Measurements from ENCODE around the gene S100A8.

S100A8 gene

GRCh38 chr1:153395776-153396175 is 4.9 kb upstream of the S100A8 start:
- no peak for FAIRE-seq
- DNase-seq (ENCODE audit: insufficient read length, low spot score) = no peak
- TF ChIP-seq CTCF (IDR thresholded peaks at IDR 0.05; ENCODE audit: insufficient read depth, missing control alignments) = no peak

DNA sequence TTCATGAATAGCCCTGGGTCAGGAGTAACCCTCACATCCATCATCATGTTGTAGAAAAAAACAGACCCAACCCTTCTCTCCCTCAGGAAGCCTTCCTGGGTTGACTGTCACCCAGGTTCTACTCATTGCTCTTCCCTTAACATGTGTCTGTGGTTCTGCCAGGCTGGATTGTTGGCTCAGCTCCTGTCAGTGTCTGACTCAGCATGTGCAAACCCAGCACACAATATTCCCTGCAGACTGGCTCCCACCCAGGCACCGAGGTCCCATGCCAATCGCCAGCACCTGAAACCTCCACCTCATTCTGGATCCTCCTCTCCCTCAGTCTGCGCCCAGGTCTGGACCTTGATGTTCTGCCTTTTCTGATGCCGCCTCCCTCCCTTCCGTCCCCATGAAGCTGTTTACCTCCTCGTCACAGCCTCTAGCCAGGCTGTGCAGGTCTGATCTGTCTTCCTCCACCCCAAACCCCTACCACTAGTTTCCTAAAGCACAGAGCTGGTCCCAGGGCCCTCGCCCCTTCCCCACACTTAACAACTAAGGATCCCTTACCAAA is 4.3 kb upstream of the S100A8 start:
- FAIRE-seq (no peak), DNase-seq (ENCODE audit: insufficient read length, low spot score) (no peak)
- TF ChIP-seq CTCF (IDR thresholded peaks at IDR 0.05; ENCODE audit: insufficient read depth, missing control alignments) = no peak

DNA sequence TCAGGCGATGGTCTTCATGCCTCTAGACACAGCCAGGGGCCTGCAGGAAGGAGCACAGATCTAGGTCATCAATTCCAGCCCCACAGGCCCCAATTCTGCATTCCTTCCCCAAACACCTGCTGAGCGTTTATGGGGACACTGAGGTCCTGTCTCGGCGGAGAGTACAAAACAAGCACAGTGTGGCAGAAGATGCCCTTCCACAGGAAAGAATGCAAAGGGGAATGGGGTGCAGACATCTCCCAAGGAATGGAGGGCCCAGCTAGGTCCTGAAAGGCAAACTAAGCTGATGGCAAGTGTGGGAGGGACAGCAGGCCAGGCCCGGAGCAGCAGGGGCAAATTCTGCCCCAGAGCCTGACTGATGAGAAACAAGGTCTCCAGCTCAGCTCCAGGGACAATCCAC is 3.5 kb upstream of the S100A8 start:
- FAIRE-seq (no peak), DNase-seq (ENCODE audit: insufficient read length, low spot score) (no peak)
- TF ChIP-seq CTCF (IDR thresholded peaks at IDR 0.05; ENCODE audit: insufficient read depth, missing control alignments) = no peak

DNA sequence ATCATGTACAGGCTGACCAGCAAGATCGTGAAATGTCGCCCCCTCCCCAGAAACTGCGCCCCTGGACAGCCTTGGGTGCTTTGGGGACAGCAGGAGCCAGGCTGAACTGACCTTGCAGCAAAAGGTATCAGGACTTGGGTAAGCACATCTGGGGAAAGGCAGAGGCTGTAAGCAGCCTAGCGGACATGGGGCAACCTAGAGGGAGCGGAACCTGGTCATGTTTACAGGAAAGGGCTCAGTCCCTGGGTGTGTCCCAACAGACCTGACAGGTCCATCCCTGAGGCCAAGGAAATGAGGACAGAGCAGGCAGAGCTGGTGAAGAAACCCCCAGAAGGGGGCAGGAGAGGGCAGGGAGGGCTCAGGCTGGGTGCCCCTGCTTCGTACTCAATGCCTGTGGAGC is 3.1 kb upstream of the S100A8 start:
- FAIRE-seq (no peak), DNase-seq (ENCODE audit: insufficient read length, low spot score) (no peak)
- TF ChIP-seq CTCF (IDR thresholded peaks at IDR 0.05; ENCODE audit: insufficient read depth, missing control alignments) = no peak

- no peak for TF ChIP-seq CTCF (IDR thresholded peaks at IDR 0.05; ENCODE audit: insufficient read depth, missing control alignments)
- FAIRE-seq = no peak
- no peak for DNase-seq (ENCODE audit: insufficient read length, low spot score)
These were observed 1.9 kb upstream of the S100A8 start for GRCh38 chr1:153392822-153393221.

GRCh38 chr1:153392258-153392657 is 1.4 kb upstream of the S100A8 start:
- no peak for TF ChIP-seq CTCF (IDR thresholded peaks at IDR 0.05; ENCODE audit: insufficient read depth, missing control alignments)
- no peak for DNase-seq (ENCODE audit: insufficient read length, low spot score)
- FAIRE-seq = no peak

GRCh38 chr1:153389973-153390879 is 647 bp downstream of the S100A8 start:
- TF ChIP-seq CTCF (IDR thresholded peaks at IDR 0.05; ENCODE audit: insufficient read depth, missing control alignments) = no peak
- FAIRE-seq = no peak
- DNase-seq (ENCODE audit: insufficient read length, low spot score) = no peak

Data from D721Med (cell line).